Central memory CD4-positive, alpha-beta T cell (primary cell): ENCODE results near the gene TRPT1.

ENCODE experiments used
- DNase-seq: peaks from one replicate; pipeline ENCODE4 v3.0.0; 2022

Gene TRPT1

GRCh38 chr11:64244107-64244506, 18.1 kb upstream of the TRPT1 start:
- DNase-seq = no peak

- no peak for DNase-seq
Measured at GRCh38 chr11:64243236-64243854, 17.4 kb upstream of the TRPT1 start.

GRCh38 chr11:64241491-64242374, 15.7 kb upstream of the TRPT1 start:
- no peak for DNase-seq

- DNase-seq = peak; percentile 100
Measured at GRCh38 chr11:64241241-64241490, 15.2 kb upstream of the TRPT1 start.

GRCh38 chr11:64240435-64241240, 14.7 kb upstream of the TRPT1 start, which contains the start of gene FKBP2:
Gene FKBP2 (plus strand): TSS chr11:64241095. CDS start chr11:64242388, 1,293 bp downstream.
- DNase-seq = peak; percentile 99

GRCh38 chr11:64239662-64240434, 13.9 kb upstream of the TRPT1 start:
- no peak for DNase-seq

- DNase-seq = no peak
Measured at GRCh38 chr11:64238999-64239398, 13.0 kb upstream of the TRPT1 start.

- DNase-seq = no peak
Measured at GRCh38 chr11:64238076-64238475, 12.1 kb upstream of the TRPT1 start.

- DNase-seq = no peak
Measured at GRCh38 chr11:64237484-64237951, 11.5 kb upstream of the TRPT1 start.

- no peak for DNase-seq
Measured at GRCh38 chr11:64235437-64236161, 9.6 kb upstream of the TRPT1 start.

GRCh38 chr11:64234647-64235379, 8.8 kb upstream of the TRPT1 start:
- peak; percentile 56 for DNase-seq

GRCh38 chr11:64233913-64234586, 8.1 kb upstream of the TRPT1 start, which contains the start of gene VEGFB:
Gene VEGFB (plus strand): TSS chr11:64234584. CDS start chr11:64234834, 250 bp downstream.
- DNase-seq = peak; percentile 67

GRCh38 chr11:64232967-64233315, 7.0 kb upstream of the TRPT1 start:
- no peak for DNase-seq

- DNase-seq = no peak
Measured at GRCh38 chr11:64232182-64232966, 6.4 kb upstream of the TRPT1 start.

GRCh38 chr11:64231546-64231945, 5.6 kb upstream of the TRPT1 start:
- no peak for DNase-seq

GRCh38 chr11:64230985-64231365, 5.0 kb upstream of the TRPT1 start:
- no peak for DNase-seq

- peak; percentile 85 for DNase-seq
Measured at GRCh38 chr11:64230171-64230984, 4.4 kb upstream of the TRPT1 start, which contains the start of gene DNAJC4. Gene DNAJC4 (plus strand): TSS chr11:64230548. CDS start chr11:64230855, 307 bp downstream.

GRCh38 chr11:64229744-64230170, 3.8 kb upstream of the TRPT1 start:
- no peak for DNase-seq
